Activated CD4-positive, alpha-beta T cell treated with anti-CD3 and anti-CD28 coated beads, Interleukin-2, Interleukin-4, amounts not matched to agents 100 ng/mL and 50 ng/mL, durations not matched to agents 16 hours and 8 hours (primary cell): Measurements from ENCODE around the gene TSPO.

Experiments used
- DNase-seq: peaks from one replicate; pipeline ENCODE4 v3.0.0-alpha.2; 2020; ENCODE audit warnings: low spot score

Gene TSPO

DNA sequence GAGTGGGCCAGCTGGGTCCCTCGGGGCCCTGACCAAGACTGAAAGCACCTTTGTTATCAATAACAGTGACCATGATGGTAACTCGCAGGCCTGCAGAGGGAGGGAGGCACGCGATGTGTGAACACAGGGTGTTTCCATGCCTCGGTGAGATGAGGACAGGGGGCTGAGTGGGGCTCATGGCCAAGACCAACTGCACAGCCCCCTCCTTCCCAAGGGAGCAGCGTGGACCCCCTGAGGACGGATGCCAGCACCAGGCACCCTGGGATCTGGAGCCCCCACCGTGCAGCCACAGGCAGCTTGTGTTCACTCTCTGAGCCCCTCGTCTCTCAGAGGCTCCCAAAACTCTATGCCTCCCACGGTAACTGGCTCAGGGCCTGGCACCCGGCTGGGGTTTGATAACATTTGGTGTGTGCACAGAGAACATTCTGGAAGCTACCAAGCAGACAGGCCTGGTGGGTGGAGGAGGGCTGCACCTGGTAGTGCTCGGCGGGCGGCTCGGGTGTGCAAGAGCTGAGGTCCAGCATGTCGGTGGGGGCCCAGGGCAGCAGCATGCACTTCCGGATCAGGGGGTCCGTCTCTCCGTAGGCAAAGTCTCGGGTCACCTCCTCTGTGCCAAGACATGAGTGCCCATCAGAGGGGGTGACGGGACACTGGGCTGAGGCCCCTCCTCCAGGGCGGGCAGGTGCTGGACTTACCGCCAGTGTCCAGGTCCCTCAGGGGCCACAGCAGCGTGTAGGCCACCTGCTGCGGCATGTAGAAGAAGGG is 28.0 kb downstream of the TSPO start:
- no peak for DNase-seq

DNA sequence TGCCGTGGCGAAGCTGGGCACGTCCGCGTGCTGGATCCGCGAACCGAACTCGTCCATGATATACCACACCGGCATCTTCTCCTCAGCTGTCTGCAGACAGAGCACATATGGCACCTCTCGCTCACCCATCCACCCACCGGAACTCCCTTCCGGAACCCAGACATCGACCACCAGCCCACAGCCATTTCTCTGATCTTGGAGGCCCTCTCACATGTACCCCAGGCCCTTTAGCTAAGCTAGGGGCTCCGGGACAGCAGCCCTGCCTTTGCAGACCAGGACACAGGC is 28.5 kb downstream of the TSPO start:
- DNase-seq = no peak

DNA sequence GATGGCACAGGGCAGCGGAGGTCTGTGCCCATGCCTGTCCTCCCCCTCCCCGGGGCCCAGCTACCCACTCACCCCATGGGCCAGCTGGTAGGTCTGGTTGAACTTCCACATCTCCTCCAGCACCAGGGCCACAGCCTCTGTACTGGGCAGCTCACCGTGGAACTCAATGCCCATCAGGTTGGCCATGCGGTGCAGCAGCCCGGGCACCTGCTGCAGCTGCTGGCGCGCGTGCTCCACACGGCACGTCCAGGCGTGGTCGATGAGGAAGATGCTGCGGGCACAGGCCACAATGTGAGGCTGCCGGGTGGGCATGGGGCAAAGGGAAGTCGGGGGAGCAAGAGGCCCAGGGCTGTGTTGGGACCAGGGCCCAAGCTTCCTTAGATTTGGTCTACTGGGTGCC is 29.3 kb downstream of the TSPO start:
- no peak for DNase-seq

DNA sequence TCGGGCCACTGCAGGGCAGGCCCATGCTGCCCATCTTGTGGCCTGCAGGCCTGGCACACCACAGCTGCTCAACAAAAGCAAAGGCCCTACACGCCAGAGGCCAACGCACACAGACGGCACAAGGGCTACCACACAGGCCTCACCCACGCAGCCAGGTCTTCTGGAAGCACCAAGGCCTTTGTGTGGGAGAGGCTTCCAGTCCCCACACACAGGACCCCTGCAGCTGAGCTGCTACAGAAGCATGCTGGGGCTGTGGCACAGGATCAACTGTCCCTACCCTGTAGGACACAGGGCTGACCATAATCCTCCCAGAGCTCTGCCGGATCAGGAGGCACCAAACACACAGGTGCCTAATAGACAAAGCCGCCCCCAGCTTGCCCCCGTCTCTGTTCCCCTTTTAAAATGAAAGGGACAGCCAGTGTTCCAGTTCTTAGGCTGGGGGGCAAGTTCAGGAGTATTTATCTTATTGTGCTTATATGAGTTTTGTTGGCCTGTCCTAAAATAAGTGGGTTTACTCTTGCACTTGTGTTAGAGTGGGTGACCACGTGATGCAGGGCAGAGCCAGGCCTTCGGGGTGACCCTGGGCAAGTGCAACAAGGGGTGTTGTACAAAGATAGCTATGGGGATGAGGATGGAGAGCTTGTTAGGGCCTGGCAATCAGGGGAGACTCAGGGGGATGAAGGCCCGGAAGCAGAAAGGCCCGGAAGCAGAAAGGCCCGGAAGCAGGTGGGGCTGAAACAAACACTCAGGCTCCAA is 30.1 kb downstream of the TSPO start:
- DNase-seq = no peak

DNA sequence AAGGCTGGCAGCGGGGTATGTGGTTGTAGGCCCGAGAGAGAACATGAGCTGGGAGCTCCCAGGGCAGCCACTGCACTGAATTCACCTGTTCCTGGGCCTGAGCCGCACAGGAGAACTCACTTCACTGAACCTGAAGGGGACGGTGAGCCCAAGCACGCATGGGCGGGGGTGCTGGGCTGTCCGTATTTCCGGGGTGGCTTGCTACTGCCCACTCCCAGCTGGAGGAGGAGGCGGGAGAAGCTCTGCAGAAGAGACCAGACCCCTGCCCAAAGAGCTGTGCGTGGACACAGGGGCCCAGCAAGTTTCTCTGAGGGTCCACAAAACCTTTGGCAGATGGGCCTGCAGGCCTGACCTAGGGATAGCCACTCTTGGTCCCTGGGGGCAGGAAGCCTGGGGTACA is 30.8 kb downstream of the TSPO start:
- DNase-seq = no peak

DNA sequence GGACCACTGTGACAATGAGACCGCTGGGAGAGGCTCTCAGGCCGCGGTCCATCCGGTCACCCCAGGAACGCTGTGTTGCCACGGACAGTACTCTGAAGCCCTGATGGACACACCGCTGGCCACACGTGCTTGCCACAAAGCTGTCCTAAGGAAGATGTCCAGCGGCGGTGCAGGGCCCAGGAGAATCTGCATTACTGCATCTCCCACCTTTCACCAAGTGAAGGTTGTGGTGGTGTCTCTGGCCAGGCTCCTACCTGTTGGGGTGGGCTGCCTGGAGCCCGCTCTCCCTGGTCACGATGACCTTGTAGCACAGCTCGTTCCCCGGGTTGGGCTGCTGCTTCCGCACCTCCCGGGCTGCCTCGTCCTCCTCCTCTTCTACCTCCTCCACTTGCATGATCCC is 31.4 kb downstream of the TSPO start:
- DNase-seq = no peak

DNA sequence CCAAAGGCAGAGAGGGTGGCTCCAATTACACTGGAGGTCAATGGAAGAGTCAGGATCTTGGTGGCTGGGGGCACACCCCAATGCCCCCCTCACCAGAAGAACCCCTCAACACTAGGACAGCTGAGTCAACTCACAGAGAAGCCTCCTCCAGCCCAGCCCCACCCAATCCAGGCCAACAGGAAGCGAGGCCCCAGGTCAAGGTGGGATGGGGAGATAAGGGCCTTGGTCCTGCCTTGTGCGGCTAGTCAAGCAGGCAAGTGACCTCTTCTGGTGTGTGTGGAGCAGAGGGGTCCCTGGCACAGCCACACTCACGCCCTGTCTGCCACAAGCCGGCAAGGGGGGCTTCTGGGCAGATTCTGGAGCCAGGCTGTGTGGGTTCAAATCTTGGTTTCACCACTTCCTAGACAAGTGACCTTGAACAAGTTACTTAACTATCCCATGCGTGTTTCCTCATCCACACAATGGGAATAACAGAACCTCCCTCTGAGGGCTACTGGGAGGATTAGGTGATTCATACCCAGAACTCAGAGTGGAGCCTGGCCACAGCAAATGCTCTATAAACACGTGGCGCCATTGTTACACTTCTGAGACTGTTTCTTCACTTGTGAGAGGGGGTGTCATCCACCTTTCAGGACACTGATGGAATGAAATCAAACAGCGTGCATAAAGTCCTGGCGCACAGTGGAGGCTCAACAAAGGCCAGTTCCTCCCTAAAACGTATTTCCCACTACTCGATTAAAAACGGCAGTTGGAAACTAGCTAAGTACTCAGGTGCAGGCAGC is 32.3 kb downstream of the TSPO start:
- DNase-seq = no peak

DNA sequence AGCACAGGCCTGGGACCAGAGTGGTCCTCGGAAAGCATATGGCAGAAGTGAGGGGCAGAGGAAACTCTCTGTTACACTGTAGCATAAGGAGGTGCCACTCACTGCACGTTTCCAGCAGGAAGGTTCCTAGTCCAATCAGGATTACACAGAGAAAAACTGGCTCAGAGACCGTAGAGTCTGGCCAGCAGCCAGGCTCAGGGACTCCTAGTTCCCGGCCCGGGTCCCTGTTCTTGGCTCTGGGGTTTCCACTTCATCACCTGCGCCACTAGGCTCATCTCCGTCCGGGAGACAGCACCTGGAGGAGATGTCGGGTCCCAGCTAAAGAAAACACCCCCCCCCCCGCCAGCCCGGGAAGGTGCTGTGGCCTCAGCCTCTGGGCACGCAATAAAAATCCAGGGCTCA is 34.5 kb downstream of the TSPO start:
- no peak for DNase-seq

DNA sequence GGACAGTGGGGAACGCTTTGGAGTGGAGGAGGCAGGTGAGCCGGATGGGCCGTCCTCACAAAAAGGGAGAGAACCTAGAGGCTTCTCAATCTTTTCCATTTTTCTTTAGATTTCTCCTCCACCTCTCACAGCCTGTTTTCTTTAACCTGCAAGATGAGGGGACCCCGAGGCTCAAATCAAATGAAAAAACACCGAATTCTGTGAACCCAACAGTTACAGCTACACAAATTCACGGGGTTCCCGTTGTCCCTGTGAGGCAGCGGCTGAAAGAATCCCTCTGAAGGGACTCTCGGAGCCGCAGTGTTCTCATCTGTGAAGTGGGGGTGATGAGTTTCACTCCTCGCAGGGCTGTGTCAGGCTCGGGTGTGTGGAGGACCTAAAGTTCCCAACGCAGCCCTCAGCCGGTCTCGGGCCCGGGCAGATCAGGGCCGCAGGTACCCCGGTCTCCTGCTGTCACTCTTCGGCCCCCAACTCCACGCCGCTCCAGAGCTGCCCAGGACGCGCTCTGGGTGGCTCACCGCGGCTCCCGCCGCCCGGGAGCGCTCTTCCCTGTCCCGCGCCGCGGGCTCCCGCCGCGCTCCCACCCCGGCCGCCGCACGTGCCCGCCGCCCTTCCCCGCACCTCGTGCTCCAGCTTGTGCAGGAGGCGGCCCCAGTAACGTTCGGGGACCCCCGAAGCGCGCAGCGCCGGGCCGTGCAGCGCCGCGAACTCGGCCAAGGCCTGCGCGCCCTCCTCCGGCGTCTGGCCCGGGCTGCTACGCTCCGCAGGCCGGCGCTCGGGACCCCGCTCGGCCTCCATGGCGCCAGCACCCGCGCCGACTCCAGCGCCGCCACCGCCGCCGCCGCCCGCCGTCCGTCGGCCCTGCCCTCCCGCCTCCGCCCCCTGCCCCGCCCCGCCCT is 35.2 kb downstream of the TSPO start, which contains the start of gene TTLL12:
Gene TTLL12 (minus strand): TSS at position 863 of the 899 bp plus-strand sequence. CDS start 65 bp downstream, at position 798.
- DNase-seq = peak; percentile 31

DNA sequence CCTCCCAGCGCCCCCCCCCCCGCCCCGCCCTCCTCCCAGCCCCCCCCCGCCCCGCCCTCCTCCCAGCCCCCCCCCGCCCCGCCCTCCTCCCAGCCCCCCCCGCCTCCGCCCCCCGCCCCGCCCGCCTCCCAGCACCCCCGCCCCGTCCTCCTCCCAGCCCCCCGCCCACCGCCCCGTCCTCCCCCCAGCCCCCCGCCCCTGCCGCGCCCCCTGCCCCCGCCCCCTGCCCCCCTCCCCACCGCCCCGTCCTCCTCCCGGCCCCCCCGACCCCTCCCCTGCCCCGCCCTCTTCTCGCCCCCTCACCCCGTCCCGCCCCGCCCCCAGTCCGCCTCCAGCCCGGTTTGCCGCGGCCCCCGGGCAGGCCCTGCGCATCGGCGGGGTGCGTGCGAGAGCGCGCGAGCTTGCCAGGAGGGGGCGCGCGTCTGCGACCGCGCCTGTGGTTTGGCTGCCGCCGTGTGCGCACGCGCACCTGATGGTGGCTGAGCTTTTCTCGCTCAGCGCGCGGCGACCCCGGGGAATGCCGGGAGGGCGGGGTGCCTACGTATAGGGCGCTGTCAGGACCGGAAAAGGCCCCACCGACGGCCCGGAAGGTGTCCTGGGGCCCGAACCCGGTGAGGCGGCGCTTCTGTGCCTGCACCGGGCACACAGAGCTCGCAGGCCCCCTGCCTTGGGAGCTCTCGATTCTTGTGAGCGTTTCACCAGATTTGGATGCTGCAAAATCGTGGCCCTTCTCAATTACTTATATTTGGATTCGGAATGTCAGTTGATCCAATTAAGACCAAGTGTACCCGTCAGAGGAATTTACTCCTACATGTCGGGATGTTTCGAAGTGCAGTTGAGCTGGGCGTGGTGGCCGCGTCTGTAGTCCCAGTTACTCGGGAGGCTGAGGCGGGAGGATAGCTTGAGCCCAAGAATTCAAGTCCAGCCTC is 36.1 kb downstream of the TSPO start:
- DNase-seq = peak; percentile 97

DNA sequence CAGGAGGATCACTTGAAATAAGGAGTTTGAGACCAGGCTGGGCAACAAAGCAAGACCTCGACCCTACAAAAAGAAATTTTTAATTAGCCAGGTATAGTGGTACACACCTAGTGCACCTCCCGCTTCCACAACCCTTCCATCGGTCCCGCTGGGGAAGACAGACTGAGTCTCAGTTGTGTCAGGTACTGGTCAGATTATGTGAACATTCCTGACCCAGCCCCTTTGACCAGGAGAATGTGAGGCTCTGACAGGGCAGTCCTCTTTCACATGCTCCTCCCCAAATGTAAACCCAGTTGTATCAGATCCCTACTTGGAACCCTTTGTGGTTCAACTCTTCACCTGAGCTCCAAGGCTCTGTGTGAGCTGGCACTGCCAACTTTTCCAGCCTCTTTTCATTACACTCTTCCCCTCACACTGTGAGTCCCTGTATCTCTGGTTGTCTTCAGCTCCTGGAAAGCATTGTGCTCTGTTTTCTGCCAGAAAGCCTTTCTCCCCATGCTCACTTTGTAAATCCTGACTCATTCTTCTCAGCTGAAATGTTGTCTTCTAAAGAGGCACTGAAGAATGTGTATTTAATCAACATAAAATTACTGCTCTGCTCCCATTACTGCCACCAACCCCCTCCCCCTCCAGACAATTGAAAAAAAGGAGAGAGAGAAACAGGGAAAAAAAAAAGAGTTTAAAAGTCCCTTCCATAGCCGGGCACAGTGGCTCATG is 37.6 kb downstream of the TSPO start:
- DNase-seq = no peak

DNA sequence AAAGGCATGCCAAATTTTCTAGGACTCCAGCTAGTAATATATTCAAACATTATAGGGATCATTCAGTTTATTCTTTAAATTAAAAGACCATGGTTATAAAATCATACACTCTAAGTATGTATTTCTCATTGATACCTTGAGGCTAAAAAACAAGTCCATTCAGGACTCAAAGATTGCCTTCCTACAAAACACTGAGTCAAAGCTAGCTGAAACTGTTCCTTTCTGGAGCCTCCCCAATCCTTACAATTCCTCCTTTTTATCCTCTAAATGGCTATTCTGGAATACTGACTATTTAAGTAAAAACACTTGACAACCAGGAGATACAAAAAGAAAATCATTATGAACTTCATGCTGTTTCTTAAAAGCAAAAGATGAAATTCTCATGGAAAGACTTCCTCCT is 40.5 kb downstream of the TSPO start:
- no peak for DNase-seq

DNA sequence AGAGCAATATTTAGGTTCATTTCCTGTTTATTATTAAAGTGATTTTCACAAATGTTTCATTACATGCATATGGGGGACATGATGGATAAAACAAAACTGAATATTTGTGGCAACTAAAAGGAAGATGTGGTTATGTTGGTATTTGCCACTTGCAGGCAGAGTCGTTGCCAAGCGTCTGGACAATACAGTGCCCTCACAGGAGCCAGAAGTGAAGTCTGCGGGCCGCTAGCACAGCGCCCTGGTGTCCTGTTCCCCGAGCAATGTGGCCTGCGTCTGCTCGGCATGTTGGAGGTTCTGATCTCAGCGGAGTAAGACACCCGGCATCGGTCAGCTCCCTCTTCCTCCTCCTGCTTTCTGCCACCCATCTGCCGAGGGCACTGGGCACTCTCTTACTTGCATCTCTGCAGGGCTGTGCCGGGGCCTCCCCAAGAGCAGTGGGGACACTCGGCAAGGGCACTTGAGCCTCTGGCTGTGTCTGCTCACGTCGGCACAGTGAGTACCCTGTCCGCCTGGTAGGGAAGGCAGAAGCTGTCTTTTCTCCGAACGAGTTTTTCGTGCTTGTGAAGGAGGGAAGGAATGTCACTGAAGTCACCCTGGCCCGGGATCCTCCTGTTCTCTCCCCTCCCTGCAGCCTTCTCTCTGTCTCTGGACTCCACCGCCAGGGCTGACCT is 46.0 kb downstream of the TSPO start:
- no peak for DNase-seq

DNA sequence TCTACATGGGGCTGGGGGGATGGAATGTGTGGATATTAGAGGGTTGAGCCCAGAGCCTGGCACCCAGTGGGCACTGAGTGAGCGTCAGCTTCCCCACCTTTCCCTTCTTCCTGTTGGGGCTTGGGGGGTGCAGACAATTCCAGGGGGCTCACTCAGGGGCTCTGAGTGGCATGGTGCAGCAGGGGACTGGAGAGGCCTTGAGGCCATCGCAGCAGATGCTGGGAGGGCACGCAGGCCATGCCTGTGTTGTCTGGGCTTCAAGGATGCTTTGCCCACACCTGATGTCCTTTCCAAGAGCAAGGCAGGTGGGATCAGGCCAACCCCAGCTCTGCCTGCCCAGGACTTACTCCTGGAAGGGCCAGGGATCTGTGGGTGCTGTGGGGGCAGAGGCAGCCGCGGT is 46.8 kb downstream of the TSPO start:
- DNase-seq = no peak

DNA sequence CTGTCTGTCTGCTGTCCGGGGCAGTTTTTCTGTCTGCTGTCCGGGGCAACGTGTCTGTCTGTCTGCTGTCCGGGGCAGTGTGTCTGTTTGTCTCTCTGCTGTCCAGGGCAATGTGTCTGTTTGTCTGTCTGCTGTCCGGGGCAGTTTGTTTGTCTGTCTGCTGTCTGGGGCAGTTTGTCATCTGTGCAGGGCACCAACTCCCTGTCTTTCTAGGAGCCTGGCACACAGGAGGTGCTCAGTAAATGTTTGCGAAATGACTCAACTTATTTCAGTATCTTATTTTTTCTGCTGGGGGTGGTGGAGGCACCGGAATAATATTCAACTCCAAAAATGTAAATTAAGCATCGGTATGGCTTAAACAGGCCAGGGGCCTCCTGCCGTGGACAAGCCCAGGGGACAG is 47.6 kb downstream of the TSPO start:
- DNase-seq = no peak

DNA sequence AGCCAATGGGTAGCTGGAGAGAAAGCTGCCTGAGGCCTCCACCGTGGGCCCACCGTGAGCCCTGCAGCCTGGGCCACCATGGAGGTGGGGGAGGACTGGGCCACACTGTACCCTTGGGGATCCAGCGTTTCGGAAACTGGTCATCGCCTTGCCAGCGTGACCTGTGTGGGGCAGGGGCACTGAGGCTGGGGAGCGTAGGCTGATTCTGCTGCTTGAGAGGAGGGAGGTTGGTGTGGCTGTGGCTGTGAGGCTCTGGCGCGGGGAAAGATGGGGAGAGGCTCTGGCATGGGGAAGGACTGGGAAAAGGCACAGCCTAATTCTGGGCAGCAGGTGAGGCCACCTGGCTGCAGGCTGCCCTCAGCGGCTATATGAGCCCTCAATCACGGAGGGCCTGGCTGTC is 48.2 kb downstream of the TSPO start:
- DNase-seq = no peak

DNA sequence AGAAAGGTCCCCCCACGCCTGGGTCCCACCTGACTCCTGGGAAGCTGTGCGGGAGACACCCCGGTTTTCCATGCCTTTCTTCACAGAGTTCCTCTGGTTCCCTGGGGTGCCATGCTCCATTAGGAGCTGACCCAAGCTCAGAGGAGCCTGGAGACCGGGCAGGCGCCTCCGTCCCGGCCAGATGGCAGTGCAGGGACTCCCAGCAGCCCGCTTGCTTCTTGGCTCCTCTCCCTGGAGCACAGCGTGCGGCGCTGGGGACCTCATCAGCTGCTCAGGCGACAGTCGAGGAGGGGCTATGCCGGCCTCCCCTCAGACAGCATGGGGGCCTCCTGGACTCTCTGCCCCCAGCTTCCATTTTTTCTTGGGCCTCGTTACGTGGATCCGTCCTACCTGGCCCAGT is 48.7 kb downstream of the TSPO start:
- no peak for DNase-seq

DNA sequence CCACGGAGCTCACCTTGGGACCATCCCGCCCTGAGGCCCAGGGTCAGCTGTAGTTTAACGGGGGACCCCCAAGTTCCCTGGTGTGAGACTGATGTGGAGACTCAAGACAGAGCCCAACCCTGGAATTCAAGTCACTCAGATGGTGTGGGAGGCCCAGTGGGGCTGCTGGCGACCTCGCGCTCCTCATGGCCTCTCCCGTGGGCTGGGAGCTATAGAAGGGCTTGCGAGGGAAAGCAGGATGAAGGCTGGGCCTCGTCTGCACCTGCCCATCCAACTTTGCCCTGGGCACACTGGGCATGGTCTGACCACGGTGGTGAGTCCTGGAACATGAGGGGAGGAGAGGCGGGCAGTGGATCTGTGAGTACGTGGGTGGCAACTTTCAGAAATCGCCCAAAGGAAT is 49.2 kb downstream of the TSPO start:
- no peak for DNase-seq

DNA sequence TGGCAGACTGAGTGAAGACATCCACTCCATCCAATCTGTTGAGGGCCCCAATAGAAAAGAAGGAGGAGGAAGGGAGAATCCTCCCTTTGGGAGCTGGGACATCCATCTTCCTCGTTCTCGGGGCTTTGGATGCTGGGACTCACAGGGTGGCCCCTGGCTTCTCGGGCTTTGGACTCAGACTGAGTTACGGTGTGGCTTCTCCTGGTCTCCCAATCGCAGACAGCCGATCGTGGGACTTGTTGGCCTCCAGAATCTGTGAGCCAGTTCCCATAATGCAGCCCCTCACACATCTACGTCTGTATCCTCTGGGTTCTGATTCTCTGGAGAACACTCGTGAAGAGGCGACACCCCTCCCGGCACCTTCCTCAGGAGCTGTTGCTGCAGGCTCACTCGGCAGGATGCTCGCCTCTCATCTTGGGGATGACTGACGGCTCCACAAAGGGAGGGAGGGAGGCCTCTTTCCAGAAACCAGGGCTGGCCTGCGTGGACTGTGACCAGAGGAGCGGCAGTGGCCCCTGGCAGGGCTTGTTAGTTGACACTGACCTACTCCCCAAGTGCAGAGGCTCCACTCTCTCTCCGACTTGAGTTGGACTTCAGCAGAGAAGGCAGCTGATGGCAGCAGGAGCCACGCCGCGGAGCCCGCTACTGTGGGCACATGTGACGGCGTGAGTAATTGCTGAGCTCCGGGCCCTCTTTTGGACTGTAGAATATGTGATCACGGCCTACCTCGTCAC is 50.3 kb downstream of the TSPO start:
- DNase-seq = no peak
